Measurements from ENCODE around the gene CLIC4. TPM values are rescaled to one million over a fixed set of nuclear protein-coding genes. Genes with fewer than 3 reads are reported as not detected.
"Not testable (repeated sequence)": the region's sequence is repeated elsewhere in the genome, so short reads cannot be mapped to it uniquely, and the experiment has no call there.

Gene CLIC4
- total and polyA plus RNA-seq, 4 donors, result 15.0 to 40.7 (median 28.4) TPM

- H3K27ac ChIP-seq (ENCODE audit: low read depth in 1 of 2, low read length in 2 of 2), result no peak overlapping the region
- no peaks in the 10 kb centered on the region for H3K36me3 ChIP-seq (ENCODE audit: control insufficient read depth in 4 of 4, insufficient read depth in 3 of 4, low read depth in 1 of 4, low read length in 3 of 4)
- 85% methylated on average over 2 of the region's 2 CpGs for WGBS
- no peak overlapping the region for H3K9ac ChIP-seq (ENCODE audit: low read depth in 1 of 2, low read length in 2 of 2)
- no peaks in the 10 kb centered on the region for H3K9me3 ChIP-seq (ENCODE audit: control insufficient read depth in 4 of 4, low read length in 3 of 4)
- H3K27me3 ChIP-seq (ENCODE audit: control insufficient read depth in 4 of 4, insufficient read depth in 4 of 4, low read length in 3 of 4), result no peaks in the 10 kb centered on the region
- H3K4me3 ChIP-seq (ENCODE audit: low read depth in 1 of 3, low read length in 3 of 3), result no peak overlapping the region
- peaks cover 10 to 40% (median 36%) of the 10 kb centered on the region in 4 donors for H3K4me1 ChIP-seq (ENCODE audit: control insufficient read depth in 4 of 4, insufficient read depth in 4 of 4, low read length in 3 of 4)
- DNase-seq (ENCODE audit: low spot score), result no peak
- TF ChIP-seq HNF4A (conservative IDR thresholded peaks at IDR 0.05), result peak in 1 of 2 donors; percentile 5
- TF ChIP-seq MAX (IDR thresholded peaks at IDR 0.05), result no peak
- no peak for TF ChIP-seq RAD21 (IDR thresholded peaks at IDR 0.05)
Observed at GRCh38 chr1:24778141-24778540, 32.9 kb downstream of the CLIC4 start.

- H3K27me3 ChIP-seq (ENCODE audit: control insufficient read depth in 4 of 4, insufficient read depth in 4 of 4, low read length in 3 of 4); DNase-seq (ENCODE audit: low spot score); H3K36me3 ChIP-seq (ENCODE audit: control insufficient read depth in 4 of 4, insufficient read depth in 3 of 4, low read depth in 1 of 4, low read length in 3 of 4); H3K4me3 ChIP-seq (ENCODE audit: low read depth in 1 of 3, low read length in 3 of 3); H3K9me3 ChIP-seq (ENCODE audit: control insufficient read depth in 4 of 4, low read length in 3 of 4): not testable (repeated sequence)
- peak overlapping the region in 1 of 2 donors; percentile 44 for H3K27ac ChIP-seq (ENCODE audit: low read depth in 1 of 2, low read length in 2 of 2)
- H3K4me1 ChIP-seq (ENCODE audit: control insufficient read depth in 4 of 4, insufficient read depth in 4 of 4, low read length in 3 of 4), result peaks cover 13 to 51% (median 44%) of the 10 kb centered on the region in 4 donors
- TF ChIP-seq RXRA (IDR thresholded peaks at IDR 0.05), result peak in 1 of 2 donors; percentile 6
- peak overlapping the region in 1 of 2 donors; percentile 64 for H3K9ac ChIP-seq (ENCODE audit: low read depth in 1 of 2, low read length in 2 of 2)
- WGBS, result 63% methylated on average over 8 of the region's 8 CpGs
Observed at GRCh38 chr1:24779199-24779598, 34.0 kb downstream of the CLIC4 start.

DNA sequence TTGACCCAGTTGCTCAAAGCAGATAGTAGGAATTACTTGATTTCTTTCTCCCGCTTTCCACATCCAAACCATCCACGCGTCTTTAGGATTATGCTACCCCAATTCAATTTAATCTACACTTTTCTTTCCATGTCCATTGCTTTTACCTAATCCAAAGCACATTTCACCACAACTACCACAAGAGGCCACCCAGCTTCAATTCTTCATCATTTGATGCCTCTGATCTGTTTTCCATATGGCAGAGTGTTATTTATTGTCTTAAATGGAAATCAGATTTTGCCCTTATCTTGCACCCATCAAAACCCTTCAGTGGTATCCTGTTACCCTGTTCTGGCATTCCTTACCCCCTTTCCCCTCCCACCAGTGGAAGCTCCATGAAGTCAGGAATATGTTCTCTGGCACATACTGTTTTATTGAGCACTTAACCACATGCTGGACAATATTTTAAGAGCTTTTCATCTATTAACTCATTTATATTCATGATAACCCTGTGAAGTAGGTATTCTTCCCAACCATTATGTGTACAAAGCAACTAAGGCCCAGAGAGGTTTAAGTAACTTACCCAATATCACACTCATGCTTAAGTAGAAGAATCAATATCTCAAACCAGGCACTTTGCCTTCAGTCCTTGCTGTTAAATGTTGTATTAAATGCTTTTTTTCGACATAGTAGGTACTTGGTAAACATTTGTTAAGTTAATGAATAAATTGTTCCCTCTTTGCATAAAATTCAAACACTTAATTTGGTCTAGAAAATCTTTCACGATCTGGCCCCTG, 34.6 kb downstream of the CLIC4 start:
- Histone ChIP-seq H3K36me3 (ENCODE audit: control insufficient read depth in 4 of 4, insufficient read depth in 3 of 4, low read depth in 1 of 4, low read length in 3 of 4) (no peaks in the 10 kb centered on the region), H3K27me3 (ENCODE audit: control insufficient read depth in 4 of 4, insufficient read depth in 4 of 4, low read length in 3 of 4) (no peaks in the 10 kb centered on the region), H3K27ac (ENCODE audit: low read depth in 1 of 2, low read length in 2 of 2) (peak overlapping the region; percentile 80), H3K9me3 (ENCODE audit: control insufficient read depth in 4 of 4, low read length in 3 of 4) (no peaks in the 10 kb centered on the region), H3K9ac (ENCODE audit: low read depth in 1 of 2, low read length in 2 of 2) (peak overlapping the region in 1 of 2 donors; percentile 64), H3K4me3 (ENCODE audit: low read depth in 1 of 3, low read length in 3 of 3) (peak overlapping the region in 1 of 3 donors; percentile 23), H3K4me1 (ENCODE audit: control insufficient read depth in 4 of 4, insufficient read depth in 4 of 4, low read length in 3 of 4) (peaks cover 18 to 56% (median 48%) of the 10 kb centered on the region in 4 donors)
- 73% methylated on average over 5 of the region's 5 CpGs for WGBS
- no peak for TF ChIP-seq GABPA (IDR thresholded peaks at IDR 0.05 in 1 of 2, conservative IDR thresholded peaks at IDR 0.05 in 1 of 2)
- peak; percentile 60 to 69 for TF ChIP-seq RAD21 (IDR thresholded peaks at IDR 0.05)
- TF ChIP-seq, protein P1, sequence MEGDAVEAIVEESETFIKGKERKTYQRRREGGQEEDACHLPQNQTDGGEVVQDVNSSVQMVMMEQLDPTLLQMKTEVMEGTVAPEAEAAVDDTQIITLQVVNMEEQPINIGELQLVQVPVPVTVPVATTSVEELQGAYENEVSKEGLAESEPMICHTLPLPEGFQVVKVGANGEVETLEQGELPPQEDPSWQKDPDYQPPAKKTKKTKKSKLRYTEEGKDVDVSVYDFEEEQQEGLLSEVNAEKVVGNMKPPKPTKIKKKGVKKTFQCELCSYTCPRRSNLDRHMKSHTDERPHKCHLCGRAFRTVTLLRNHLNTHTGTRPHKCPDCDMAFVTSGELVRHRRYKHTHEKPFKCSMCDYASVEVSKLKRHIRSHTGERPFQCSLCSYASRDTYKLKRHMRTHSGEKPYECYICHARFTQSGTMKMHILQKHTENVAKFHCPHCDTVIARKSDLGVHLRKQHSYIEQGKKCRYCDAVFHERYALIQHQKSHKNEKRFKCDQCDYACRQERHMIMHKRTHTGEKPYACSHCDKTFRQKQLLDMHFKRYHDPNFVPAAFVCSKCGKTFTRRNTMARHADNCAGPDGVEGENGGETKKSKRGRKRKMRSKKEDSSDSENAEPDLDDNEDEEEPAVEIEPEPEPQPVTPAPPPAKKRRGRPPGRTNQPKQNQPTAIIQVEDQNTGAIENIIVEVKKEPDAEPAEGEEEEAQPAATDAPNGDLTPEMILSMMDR (IDR thresholded peaks at IDR 0.05; ENCODE audit: low read depth, low read length, missing input control), result peak; percentile 21
- DNase-seq (ENCODE audit: low spot score), result no peak

- H3K27me3 ChIP-seq (ENCODE audit: control insufficient read depth in 4 of 4, insufficient read depth in 4 of 4, low read length in 3 of 4); H3K9ac ChIP-seq (ENCODE audit: low read depth in 1 of 2, low read length in 2 of 2); DNase-seq (ENCODE audit: low spot score); H3K9me3 ChIP-seq (ENCODE audit: control insufficient read depth in 4 of 4, low read length in 3 of 4); H3K36me3 ChIP-seq (ENCODE audit: control insufficient read depth in 4 of 4, insufficient read depth in 3 of 4, low read depth in 1 of 4, low read length in 3 of 4): not testable (repeated sequence)
- H3K4me3 ChIP-seq (ENCODE audit: low read depth in 1 of 3, low read length in 3 of 3), result peak overlapping the region in 1 of 3 donors; percentile 23
- peak overlapping the region; percentile 80 for H3K27ac ChIP-seq (ENCODE audit: low read depth in 1 of 2, low read length in 2 of 2)
- TF ChIP-seq RAD21 (IDR thresholded peaks at IDR 0.05) (peak in 1 of 2 donors; percentile 7), HNF4A (conservative IDR thresholded peaks at IDR 0.05) (peak; percentile 30 to 37), RXRA (IDR thresholded peaks at IDR 0.05) (peak; percentile 61 to 74)
- 44% methylated on average over 8 of the region's 8 CpGs for WGBS
- H3K4me1 ChIP-seq (ENCODE audit: control insufficient read depth in 4 of 4, insufficient read depth in 4 of 4, low read length in 3 of 4), result peaks cover 18 to 61% (median 53%) of the 10 kb centered on the region in 4 donors
Observed at GRCh38 chr1:24780626-24781025, 35.4 kb downstream of the CLIC4 start.
